Peyer's patch (tissue), 4 donors: ENCODE measurements around the gene NLRP14. TPM values are rescaled to one million over a fixed set of nuclear protein-coding genes. Genes with fewer than 3 reads are reported as not detected.

Experiments
- DNase-seq, 3 donors: peaks; one replicate each; pipeline ENCODE4 v3.0.0-alpha.2; 2017 to 2019
- H3K27ac ChIP-seq, 4 donors: fragments of 200-600 bp; sonication (generic); one replicate each; pipeline ENCODE4 v1.5.1; 2016 to 2019
- H3K27me3 ChIP-seq, 2 donors: fragments of 200-600 bp; sonication (generic); one replicate each; pipeline ENCODE4 v1.5.1; 2019
- H3K36me3 ChIP-seq, 3 donors: fragments of 200-600 bp; sonication (generic); one replicate each; pipeline ENCODE4 v1.5.1; 2016 to 2019
- H3K4me1 ChIP-seq, 4 donors: fragments of 200-600 bp; sonication (generic); one replicate each; pipeline ENCODE4 v1.5.1; 2016 to 2019
- H3K4me3 ChIP-seq, 4 donors: fragments of 200-600 bp; sonication (generic); 1 replicate in 3 of 4; 2 replicates in 1 of 4; pipeline ENCODE4 v1.5.1; 2016 to 2019; ENCODE audit warnings: mild to moderate bottlenecking in 1 of 4
- H3K9me3 ChIP-seq, 4 donors: fragments of 200-600 bp; sonication (generic); one replicate each; pipeline ENCODE4 v1.5.1; 2016 to 2019; ENCODE audit warnings: mild to moderate bottlenecking in 1 of 4
- POLR2A ChIP-seq, 2 donors: fragments of 450-650 bp; IDR thresholded peaks; one replicate each; pipeline ENCODE4 v1.5.1; 2017; ENCODE audit warnings: antibody characterized with exemption in 2 of 2, mild to moderate bottlenecking in 2 of 2, moderate library complexity in 2 of 2
- total RNA-seq, 4 donors: library from RNA; depleted of rRNA; stranded (reverse); fragments of >200 nt; gene quantifications; one replicate each; pipeline ENCODE4 v1.1.0, GENCODE V29; 2016
- TF ChIP-seq, protein P1 (sequence below), 6 experiments: fragments of 450-650 bp in 4 of 6; fragments of 200-600 bp in 2 of 6; sonication (generic) in 1 of 6; IDR thresholded peaks; one replicate each; pipeline ENCODE4 v1.5.1; 2017 to 2019; ENCODE audit warnings: antibody characterized with exemption in 6 of 6, mild to moderate bottlenecking in 3 of 6, moderate library complexity in 1 of 6

NLRP14 gene
- total RNA-seq, 4 donors from 2014 or later = 0.27 to 1.7 TPM; not detected in 2

GRCh38 chr11:7056828-7057513, 36.7 kb downstream of the NLRP14 start:
- H3K36me3 ChIP-seq = no peaks in the 10 kb centered on the region
- H3K9me3 ChIP-seq = no peaks in the 10 kb centered on the region
- no peak overlapping the region for H3K4me3 ChIP-seq
- no peak for TF ChIP-seq POLR2A (IDR thresholded peaks at IDR 0.05)
- TF ChIP-seq, protein P1, sequence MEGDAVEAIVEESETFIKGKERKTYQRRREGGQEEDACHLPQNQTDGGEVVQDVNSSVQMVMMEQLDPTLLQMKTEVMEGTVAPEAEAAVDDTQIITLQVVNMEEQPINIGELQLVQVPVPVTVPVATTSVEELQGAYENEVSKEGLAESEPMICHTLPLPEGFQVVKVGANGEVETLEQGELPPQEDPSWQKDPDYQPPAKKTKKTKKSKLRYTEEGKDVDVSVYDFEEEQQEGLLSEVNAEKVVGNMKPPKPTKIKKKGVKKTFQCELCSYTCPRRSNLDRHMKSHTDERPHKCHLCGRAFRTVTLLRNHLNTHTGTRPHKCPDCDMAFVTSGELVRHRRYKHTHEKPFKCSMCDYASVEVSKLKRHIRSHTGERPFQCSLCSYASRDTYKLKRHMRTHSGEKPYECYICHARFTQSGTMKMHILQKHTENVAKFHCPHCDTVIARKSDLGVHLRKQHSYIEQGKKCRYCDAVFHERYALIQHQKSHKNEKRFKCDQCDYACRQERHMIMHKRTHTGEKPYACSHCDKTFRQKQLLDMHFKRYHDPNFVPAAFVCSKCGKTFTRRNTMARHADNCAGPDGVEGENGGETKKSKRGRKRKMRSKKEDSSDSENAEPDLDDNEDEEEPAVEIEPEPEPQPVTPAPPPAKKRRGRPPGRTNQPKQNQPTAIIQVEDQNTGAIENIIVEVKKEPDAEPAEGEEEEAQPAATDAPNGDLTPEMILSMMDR (IDR thresholded peaks at IDR 0.05) = no peak
- H3K27ac ChIP-seq = no peak overlapping the region
- no peak for DNase-seq
- H3K4me1 ChIP-seq = no peaks in the 10 kb centered on the region
- H3K27me3 ChIP-seq = no peaks in the 10 kb centered on the region

GRCh38 chr11:7057641-7058040, 37.4 kb downstream of the NLRP14 start:
- no peak overlapping the region for H3K27ac ChIP-seq
- no peak overlapping the region for H3K4me3 ChIP-seq
- no peaks in the 10 kb centered on the region for H3K27me3 ChIP-seq
- no peaks in the 10 kb centered on the region for H3K4me1 ChIP-seq
- no peaks in the 10 kb centered on the region for H3K36me3 ChIP-seq
- H3K9me3 ChIP-seq = no peaks in the 10 kb centered on the region
- TF ChIP-seq, protein P1 (IDR thresholded peaks at IDR 0.05) = no peak
- no peak for TF ChIP-seq POLR2A (IDR thresholded peaks at IDR 0.05)
- DNase-seq = no peak

DNA sequence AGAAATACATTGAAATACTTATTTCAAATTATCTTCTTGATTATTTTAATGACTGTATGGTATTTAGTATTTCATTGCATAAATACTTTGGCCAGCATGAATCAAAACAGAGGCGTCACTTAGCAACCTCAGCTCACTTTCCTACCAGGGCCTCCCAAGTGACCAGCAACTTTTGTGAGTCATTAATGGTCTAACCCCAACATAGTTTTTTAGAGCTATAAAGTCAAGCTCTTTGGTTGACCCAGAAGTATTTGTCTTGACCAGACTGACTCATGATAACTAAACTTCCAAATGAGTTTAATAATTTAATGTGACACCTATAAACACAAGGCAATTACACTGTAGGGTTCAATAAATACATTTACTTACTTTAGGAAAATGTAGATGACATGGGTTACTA, 40.6 kb downstream of the NLRP14 start:
- TF ChIP-seq POLR2A (IDR thresholded peaks at IDR 0.05) = no peak
- TF ChIP-seq, protein P1 (IDR thresholded peaks at IDR 0.05) = no peak
- DNase-seq = no peak
- Histone ChIP-seq H3K9me3 (no peaks in the 10 kb centered on the region), H3K4me3 (no peak overlapping the region), H3K27ac (no peak overlapping the region), H3K27me3 (no peaks in the 10 kb centered on the region), H3K36me3 (no peaks in the 10 kb centered on the region), H3K4me1 (no peaks in the 10 kb centered on the region)

GRCh38 chr11:7062534-7062933, 42.3 kb downstream of the NLRP14 start:
- H3K9me3 ChIP-seq = no peaks in the 10 kb centered on the region
- TF ChIP-seq POLR2A (IDR thresholded peaks at IDR 0.05) = no peak

DNA sequence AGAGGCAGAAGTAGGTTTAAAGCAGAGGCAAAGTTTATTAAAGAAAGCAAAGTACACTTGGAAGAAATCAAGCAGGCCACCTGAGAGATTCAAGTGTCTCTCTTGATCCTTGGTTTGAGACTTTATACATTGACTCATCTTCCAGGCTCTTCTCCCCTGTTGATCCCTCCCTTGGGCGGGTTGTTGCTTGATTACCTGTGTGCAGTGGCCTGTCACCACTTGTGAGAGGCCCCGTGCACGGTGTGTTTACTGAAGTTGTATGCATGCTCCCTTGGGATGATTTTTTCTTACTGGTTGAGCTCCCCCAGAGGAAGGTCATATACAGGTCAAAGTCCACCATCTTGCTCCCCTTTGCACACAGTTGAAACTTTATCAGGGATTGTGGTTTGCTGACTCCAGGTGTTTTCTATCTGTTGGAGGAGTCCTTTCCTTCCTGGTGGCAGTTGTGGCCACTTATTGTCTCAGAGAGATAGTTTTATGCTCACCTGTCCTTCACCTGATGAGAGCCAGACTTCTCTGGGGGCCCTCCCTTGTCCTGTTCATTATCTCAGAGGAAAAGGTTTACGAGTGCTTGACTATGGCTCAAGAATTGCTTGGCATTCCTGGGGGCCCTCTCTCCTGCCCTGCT, 52.2 kb downstream of the NLRP14 start:
- H3K27me3 ChIP-seq = no peaks in the 10 kb centered on the region
- H3K4me1 ChIP-seq = no peaks in the 10 kb centered on the region
- TF ChIP-seq, protein P1 (IDR thresholded peaks at IDR 0.05) = no peak
- no peak for TF ChIP-seq POLR2A (IDR thresholded peaks at IDR 0.05)
- no peaks in the 10 kb centered on the region for H3K9me3 ChIP-seq
- H3K4me3 ChIP-seq = no peak overlapping the region
- no peaks in the 10 kb centered on the region for H3K36me3 ChIP-seq
- no peak for DNase-seq
- H3K27ac ChIP-seq = no peak overlapping the region

More at GRCh38 chr11:7062534-7062933, 42.3 kb downstream of the NLRP14 start:
- no peak for DNase-seq
- no peak overlapping the region for H3K4me3 ChIP-seq
- H3K27me3 ChIP-seq = no peaks in the 10 kb centered on the region
- no peak overlapping the region for H3K27ac ChIP-seq
- H3K4me1 ChIP-seq = no peaks in the 10 kb centered on the region
- no peaks in the 10 kb centered on the region for H3K36me3 ChIP-seq

DNA sequence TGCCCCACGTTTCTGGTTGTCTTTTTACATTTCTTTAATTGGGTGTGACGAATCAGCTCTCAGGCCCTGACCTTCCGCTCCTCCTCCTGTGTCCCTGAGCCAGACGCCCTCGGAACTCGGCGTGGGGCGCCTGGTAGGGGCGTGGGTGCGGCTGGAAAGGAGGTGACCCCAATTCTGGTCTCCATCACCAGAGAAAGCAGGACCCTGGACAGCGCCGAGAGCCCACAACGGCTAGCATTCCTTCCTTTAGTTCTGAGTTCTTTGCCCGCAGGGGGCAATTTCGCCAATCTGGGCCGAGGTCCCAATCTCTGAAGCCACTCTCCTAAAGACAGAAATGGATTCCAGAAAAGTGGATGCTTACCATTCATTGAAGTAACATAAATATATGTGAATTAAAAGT, 56.8 kb downstream of the NLRP14 start:
- Histone ChIP-seq H3K4me1 (no peaks in the 10 kb centered on the region), H3K27ac (no peak overlapping the region), H3K27me3 (no peaks in the 10 kb centered on the region), H3K4me3 (no peak overlapping the region), H3K9me3 (no peaks in the 10 kb centered on the region), H3K36me3 (no peaks in the 10 kb centered on the region)
- no peak for TF ChIP-seq POLR2A (IDR thresholded peaks at IDR 0.05)
- TF ChIP-seq, protein P1 (IDR thresholded peaks at IDR 0.05) = no peak
- DNase-seq = no peak
